ENCODE data around the gene C3AR1.

C3AR1 gene

GRCh38 chr12:8058506-8058905, 7.7 kb downstream of the C3AR1 start:
- no peak for TF ChIP-seq CTCF (IDR thresholded peaks at IDR 0.05; ENCODE audit: control insufficient read depth, insufficient read depth, low read depth, low read length, missing control alignments)
- no peak for DNase-seq (ENCODE audit: low read depth)
- H3K4me3 ChIP-seq (ENCODE audit: control insufficient read depth, low read depth, low read length): no peak overlapping the region

- DNase-seq (ENCODE audit: low read depth): peak; percentile 58
- H3K4me3 ChIP-seq (ENCODE audit: control insufficient read depth, low read depth, low read length): no peak overlapping the region
- no peak for TF ChIP-seq CTCF (IDR thresholded peaks at IDR 0.05; ENCODE audit: control insufficient read depth, insufficient read depth, low read depth, low read length, missing control alignments)
Observed at GRCh38 chr12:8057839-8058238, 8.3 kb downstream of the C3AR1 start.

GRCh38 chr12:8057306-8057705, 8.9 kb downstream of the C3AR1 start:
- TF ChIP-seq CTCF (IDR thresholded peaks at IDR 0.05; ENCODE audit: control insufficient read depth, insufficient read depth, low read depth, low read length, missing control alignments): no peak
- DNase-seq (ENCODE audit: low read depth): no peak

GRCh38 chr12:8054816-8055215, 11.3 kb downstream of the C3AR1 start:
- TF ChIP-seq CTCF (IDR thresholded peaks at IDR 0.05; ENCODE audit: control insufficient read depth, insufficient read depth, low read depth, low read length, missing control alignments): no peak
- DNase-seq (ENCODE audit: low read depth): no peak
- no peak overlapping the region for H3K4me3 ChIP-seq (ENCODE audit: control insufficient read depth, low read depth, low read length)

More at GRCh38 chr12:8057306-8057705, 8.9 kb downstream of the C3AR1 start:
- no peak overlapping the region for H3K4me3 ChIP-seq (ENCODE audit: control insufficient read depth, low read depth, low read length)

GRCh38 chr12:8052679-8053078, 13.5 kb downstream of the C3AR1 start:
- no peak for TF ChIP-seq CTCF (IDR thresholded peaks at IDR 0.05; ENCODE audit: control insufficient read depth, insufficient read depth, low read depth, low read length, missing control alignments)
- no peak overlapping the region for H3K4me3 ChIP-seq (ENCODE audit: control insufficient read depth, low read depth, low read length)
- no peak for DNase-seq (ENCODE audit: low read depth)

- no peak overlapping the region for H3K4me3 ChIP-seq (ENCODE audit: control insufficient read depth, low read depth, low read length)
- TF ChIP-seq CTCF (IDR thresholded peaks at IDR 0.05; ENCODE audit: control insufficient read depth, insufficient read depth, low read depth, low read length, missing control alignments): no peak
- no peak for DNase-seq (ENCODE audit: low read depth)
Observed at GRCh38 chr12:8050600-8051250, 15.4 kb downstream of the C3AR1 start.

All from AG09309 (cell line).